ENCODE data around the gene GTF2F2. TPM values are rescaled to one million over a fixed set of nuclear protein-coding genes. Genes with fewer than 3 reads are reported as not detected.

The GTF2F2 gene
- total RNA-seq, 4 donors from 2014 or later = 11.5 to 16.9 (median 13.3) TPM

DNA sequence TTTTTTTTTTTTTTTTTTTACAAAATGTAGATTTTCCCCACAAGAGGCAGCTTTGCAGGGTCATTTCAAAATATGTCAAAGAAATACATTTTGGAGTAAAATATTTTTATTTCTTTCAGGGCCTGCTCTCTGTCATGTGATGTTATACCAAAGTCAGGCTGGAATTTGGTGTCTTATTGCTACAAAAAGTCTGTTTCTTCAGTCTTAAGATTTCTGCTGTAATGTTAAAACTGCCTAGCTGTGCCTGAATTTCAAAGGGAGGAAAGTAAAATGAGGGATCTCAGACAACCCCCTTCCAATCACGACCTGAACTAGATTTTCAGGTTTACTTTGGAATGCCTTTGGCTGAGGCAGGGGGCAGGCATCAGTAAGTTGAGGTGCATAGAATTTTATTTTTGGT lies 12.8 kb upstream of the GTF2F2 start:
- in situ Hi-C loops (cut with MboI; ENCODE audit: low sequenced_read_pairs in 4 of 4) = no loop called here
- no peaks in the 10 kb centered on the region for H3K4me1 ChIP-seq
- no peaks in the 10 kb centered on the region for H3K9me3 ChIP-seq
- no peaks in the 10 kb centered on the region for H3K27me3 ChIP-seq
- DNase-seq = no peak
- ATAC-seq = no peak
- H3K4me3 ChIP-seq = no peak overlapping the region
- TF ChIP-seq POLR2A (IDR thresholded peaks at IDR 0.05) = no peak
- no peak for TF ChIP-seq CTCF (IDR thresholded peaks at IDR 0.05 in 4 of 5, conservative IDR thresholded peaks at IDR 0.05 in 1 of 5)
- H3K36me3 ChIP-seq = no peaks in the 10 kb centered on the region
- no peak overlapping the region for H3K27ac ChIP-seq
- intact Hi-C loops (cut with DNase I; ENCODE audit: low total_unique reads) = no loop called here

DNA sequence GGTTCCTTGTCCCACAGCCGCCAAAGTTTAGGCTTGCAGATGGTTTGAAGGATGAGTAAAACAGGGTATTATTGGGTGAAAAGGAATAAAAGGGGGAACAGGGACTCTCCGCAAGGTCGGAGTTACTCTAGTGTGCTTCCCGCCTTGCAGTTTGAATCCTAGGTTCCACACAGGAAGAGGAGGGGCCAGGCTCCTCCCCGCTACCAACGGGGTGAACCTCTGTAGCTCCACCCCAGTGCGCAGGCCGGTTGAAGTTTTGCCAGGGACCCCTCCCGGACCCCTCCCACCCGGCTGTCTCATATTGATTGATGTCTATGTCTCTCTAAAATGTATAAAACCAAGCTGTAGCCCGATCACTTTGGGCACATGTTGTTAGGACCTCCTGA lies 11.6 kb upstream of the GTF2F2 start:
- no peaks in the 10 kb centered on the region for H3K27me3 ChIP-seq
- no peak for TF ChIP-seq POLR2A (IDR thresholded peaks at IDR 0.05)
- no peak for TF ChIP-seq CTCF (IDR thresholded peaks at IDR 0.05 in 4 of 5, conservative IDR thresholded peaks at IDR 0.05 in 1 of 5)
- DNase-seq (no peak), ATAC-seq (peak in 1 of 2 donors; percentile 40)
- H3K4me1 ChIP-seq = no peaks in the 10 kb centered on the region
- H3K27ac ChIP-seq = no peak overlapping the region
- no peaks in the 10 kb centered on the region for H3K9me3 ChIP-seq
- intact Hi-C loops (cut with DNase I; ENCODE audit: low total_unique reads) = no loop called here
- in situ Hi-C loops (cut with MboI; ENCODE audit: low sequenced_read_pairs in 4 of 4) = no loop called here
- no peaks in the 10 kb centered on the region for H3K36me3 ChIP-seq
- no peak overlapping the region for H3K4me3 ChIP-seq

- no peaks in the 10 kb centered on the region for H3K9me3 ChIP-seq
- in situ Hi-C loops (cut with MboI; ENCODE audit: low sequenced_read_pairs in 4 of 4) (no loop called here), intact Hi-C loops (cut with DNase I; ENCODE audit: low total_unique reads) (no loop called here)
- no peak for TF ChIP-seq POLR2A (IDR thresholded peaks at IDR 0.05)
- no peak for TF ChIP-seq CTCF (IDR thresholded peaks at IDR 0.05 in 4 of 5, conservative IDR thresholded peaks at IDR 0.05 in 1 of 5)
- H3K27ac ChIP-seq = peak overlapping the region in 1 of 4 donors; percentile 26
- no peaks in the 10 kb centered on the region for H3K27me3 ChIP-seq
- no peaks in the 10 kb centered on the region for H3K36me3 ChIP-seq
- H3K4me3 ChIP-seq = no peak overlapping the region
- ATAC-seq (peak; percentile 92), DNase-seq (peak in 1 of 2 donors; percentile 39)
- H3K4me1 ChIP-seq = no peaks in the 10 kb centered on the region
Measured at GRCh38 chr13:45109102-45109720, 11.1 kb upstream of the GTF2F2 start.

GRCh38 chr13:45113233-45114224 lies 6.8 kb upstream of the GTF2F2 start:
- Histone ChIP-seq H3K27ac (no peak overlapping the region), H3K4me3 (no peak overlapping the region), H3K9me3 (no peaks in the 10 kb centered on the region), H3K4me1 (no peaks in the 10 kb centered on the region), H3K36me3 (no peaks in the 10 kb centered on the region), H3K27me3 (no peaks in the 10 kb centered on the region)
- DNase-seq (no peak), ATAC-seq (no peak)
- intact Hi-C loops (cut with DNase I; ENCODE audit: low total_unique reads) (no loop called here), in situ Hi-C loops (cut with MboI; ENCODE audit: low sequenced_read_pairs in 4 of 4) (no loop called here)
- no peak for TF ChIP-seq POLR2A (IDR thresholded peaks at IDR 0.05)
- no peak for TF ChIP-seq CTCF (IDR thresholded peaks at IDR 0.05 in 4 of 5, conservative IDR thresholded peaks at IDR 0.05 in 1 of 5)
